Activated CD4-positive, alpha-beta T cell treated with anti-CD3 and anti-CD28 coated beads for 36 hours (primary cell): Measurements from ENCODE around the gene DGUOK. TPM values are rescaled to one million over a fixed set of nuclear protein-coding genes. Genes with fewer than 3 reads are reported as not detected.

Experiments used
- ATAC-seq: fragments of 200-7000 bp; cut with Tn5 transposase; one replicate; pipeline ENCODE4 v1.10.0; 2021; ENCODE audit warnings: mild to moderate bottlenecking, moderate library complexity
- CTCF ChIA-PET: fragments of 350-600 bp; sonication (Branson Sonifier 250); formaldehyde crosslinking; loops from one replicate; lab custom pipeline; 2021; ENCODE audit warnings: antibody characterized with exemption; lab: Charles Lee
- POLR2A ChIA-PET: fragments of 350-600 bp; sonication (Branson Sonifier 250); formaldehyde crosslinking; loops from one replicate; lab custom pipeline; 2021; ENCODE audit warnings: antibody characterized with exemption, inconsistent platforms; lab: Charles Lee
- DNase-seq: peaks from one replicate; pipeline ENCODE4 v3.0.0-alpha.2; 2020
- H3K27ac Mint-ChIP-seq: one replicate; pipeline ENCODE4 v1.8.0; 2021; ENCODE audit warnings: mixed read lengths
- H3K27me3 Mint-ChIP-seq: one replicate; pipeline ENCODE4 v1.8.0; 2021; ENCODE audit warnings: mixed read lengths
- H3K36me3 Mint-ChIP-seq: one replicate; pipeline ENCODE4 v1.8.0; 2021; ENCODE audit warnings: low read depth, mixed read lengths
- H3K4me1 Mint-ChIP-seq: one replicate; pipeline ENCODE4 v1.8.0; 2021; ENCODE audit warnings: mixed read lengths
- H3K4me3 Mint-ChIP-seq: one replicate; pipeline ENCODE4 v1.8.0; 2021; ENCODE audit warnings: mild to moderate bottlenecking, moderate library complexity, mixed read lengths
- H3K9me3 Mint-ChIP-seq: one replicate; pipeline ENCODE4 v1.8.0; 2021; ENCODE audit warnings: low read depth, mixed read lengths
- intact Hi-C, 2 experiments: fragments of 100-400 bp; cut with DNase I in 1 of 2; cut with micrococcal nuclease in 1 of 2; formaldehyde crosslinking; loops; one replicate each; pipeline versions ENCODE4 v1.14.2 to v1.15.1; 2022 to 2024; cut with DNase I, micrococcal nuclease
- total RNA-seq, 2 experiments: library from RNA; stranded (reverse); gene quantifications; one replicate each; pipeline ENCODE4 v1.2.3, GENCODE V29; 2021

The DGUOK gene
- total RNA-seq, 2 experiments from 2014 or later = 97.6 to 119 TPM

DNA sequence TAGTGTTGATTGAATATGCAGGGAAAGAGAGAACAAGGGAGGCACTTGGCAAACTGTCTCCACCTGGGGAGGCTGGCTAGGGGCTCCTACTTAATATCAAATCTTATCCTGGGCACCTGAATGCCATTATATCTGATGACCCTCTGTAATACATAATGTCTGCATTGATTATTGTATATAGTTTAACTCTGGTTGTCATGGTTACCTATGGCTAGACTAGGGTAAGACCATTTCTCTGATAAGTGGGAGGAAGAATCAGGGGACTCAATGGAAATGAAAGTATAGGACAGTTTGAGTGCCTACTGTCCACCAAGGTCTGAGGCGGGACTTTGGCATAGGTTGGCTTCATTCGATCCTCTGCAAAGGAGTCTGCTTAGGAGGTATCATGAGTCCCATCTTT, 50.8 kb downstream of the DGUOK start:
- Mint-ChIP-seq H3K36me3 (no peaks in the 10 kb centered on the region), H3K4me3 (no peak overlapping the region), H3K9me3 (no peaks in the 10 kb centered on the region), H3K27ac (peak overlapping the region; percentile 62), H3K27me3 (no peaks in the 10 kb centered on the region), H3K4me1 (peaks cover 75% of the 10 kb centered on the region)
- intact Hi-C loops = no loop called here
- DNase-seq (no peak), ATAC-seq (no peak)
- ChIA-PET POLR2A (no interaction called here), CTCF (no interaction called here)

DNA sequence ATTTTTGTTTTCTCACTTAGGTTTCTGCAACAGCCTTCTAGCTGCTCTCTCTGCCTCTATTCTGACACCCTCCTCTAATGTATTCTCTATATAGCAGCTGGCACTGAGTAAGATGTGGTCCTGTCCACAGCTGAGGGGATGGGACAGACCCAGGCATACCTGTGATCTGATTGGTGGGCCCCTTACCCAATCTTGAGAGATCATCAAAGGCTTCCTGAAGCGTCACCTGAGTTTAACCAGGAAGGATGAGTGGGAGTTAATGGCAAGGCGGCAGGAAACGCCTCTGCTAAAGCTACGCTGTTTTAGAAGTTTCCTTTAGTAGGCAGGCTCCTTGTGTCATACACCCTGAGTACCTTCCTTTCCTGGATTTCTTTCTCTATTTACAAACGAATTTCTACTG, 52.3 kb downstream of the DGUOK start:
- CTCF ChIA-PET = interaction anchor here (0.8 to 1.8 kb wide), 7 partner anchors 8 to 155 kb away, joined by 3 to 8 read pairs (median 4); partner anchors contain the start of gene STAMBP
- Mint-ChIP-seq H3K36me3 (peaks cover 4% of the 10 kb centered on the region), H3K4me3 (peak overlapping the region; percentile 68), H3K27me3 (no peaks in the 10 kb centered on the region), H3K27ac (peak overlapping the region; percentile 91), H3K9me3 (no peaks in the 10 kb centered on the region), H3K4me1 (peaks cover 80% of the 10 kb centered on the region)
- POLR2A ChIA-PET = interaction anchor here (0.7 to 1.2 kb wide), 2 partner anchors 9 to 15 kb away, joined by 4 to 5 read pairs; no protein-coding TSS in a partner anchor
- intact Hi-C loops = loop anchor here (1.0 to 2.0 kb wide), 5 partner anchors 8 to 46 kb away; no protein-coding TSS in a partner anchor
- DNase-seq (peak; percentile 84), ATAC-seq (peak; percentile 92)

DNA sequence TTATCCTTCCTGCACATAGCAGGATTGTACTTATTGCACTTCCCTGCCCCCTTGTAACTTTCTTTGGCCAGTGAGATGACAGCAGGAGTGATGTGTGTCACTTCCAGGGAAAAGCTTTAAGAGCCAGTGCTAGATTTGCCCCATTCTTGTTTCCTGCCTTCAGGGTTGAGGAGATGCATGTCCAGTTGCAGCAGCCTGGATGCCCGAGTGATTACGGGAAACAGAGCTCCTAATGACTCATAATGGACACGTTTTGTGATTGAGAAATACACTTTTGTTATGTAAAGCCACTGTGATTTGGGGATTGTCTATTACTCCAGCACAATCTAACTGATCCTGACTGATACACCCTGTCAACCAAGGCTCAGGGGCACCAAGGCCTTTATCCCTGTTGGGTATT, 53.0 kb downstream of the DGUOK start:
- CTCF ChIA-PET = interaction anchor here (0.6 to 1.8 kb wide), 8 partner anchors 9 to 156 kb away, joined by 3 to 6 read pairs (median 4); no protein-coding TSS in a partner anchor
- DNase-seq = no peak
- ATAC-seq = peak; percentile 8

DNA sequence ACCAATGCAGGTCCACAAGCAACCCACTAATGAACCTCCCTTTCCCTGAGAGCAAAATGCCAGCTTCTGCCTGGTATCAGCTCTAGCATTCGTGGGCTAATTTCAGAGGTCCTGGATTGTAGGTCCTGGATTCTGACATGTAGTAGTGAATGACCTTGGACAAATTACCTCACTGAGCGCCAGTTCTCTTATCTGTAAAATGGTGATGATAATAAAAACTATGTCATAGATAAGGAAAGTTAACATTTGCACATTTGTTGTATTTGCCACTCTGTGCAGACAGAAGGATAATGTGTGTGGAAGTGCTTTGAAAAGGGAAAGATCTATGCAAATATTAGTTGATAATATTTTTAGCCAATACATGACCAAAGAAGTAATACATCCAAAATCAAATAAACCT, 53.9 kb downstream of the DGUOK start:
- DNase-seq (no peak), ATAC-seq (no peak)
- ChIA-PET POLR2A (interaction anchor here (0.5 kb wide), 1 partner anchor 139 kb away, joined by 3 read pairs; no protein-coding TSS in a partner anchor), CTCF (interaction anchor here (0.6 to 1.8 kb wide), 6 partner anchors 8 to 286 kb away, joined by 3 to 6 read pairs (median 4); no protein-coding TSS in a partner anchor)
- intact Hi-C loops = loop anchor here in 1 of 2 experiments (10.0 kb wide), 1 partner anchor 126 kb away; no protein-coding TSS in a partner anchor
- peak overlapping the region; percentile 68 for H3K4me3 Mint-ChIP-seq
- no peaks in the 10 kb centered on the region for H3K9me3 Mint-ChIP-seq
- H3K27ac Mint-ChIP-seq = peak overlapping the region; percentile 70
- H3K27me3 Mint-ChIP-seq = no peaks in the 10 kb centered on the region
- H3K4me1 Mint-ChIP-seq = peaks cover 74% of the 10 kb centered on the region
- H3K36me3 Mint-ChIP-seq = peaks cover 4% of the 10 kb centered on the region

More for the DNA sequence above, 53.0 kb downstream of the DGUOK start:
- POLR2A ChIA-PET = interaction anchor here (0.7 to 1.2 kb wide), 2 partner anchors 9 to 16 kb away, joined by 4 to 5 read pairs; no protein-coding TSS in a partner anchor
- Mint-ChIP-seq H3K36me3 (peaks cover 4% of the 10 kb centered on the region), H3K4me1 (peaks cover 80% of the 10 kb centered on the region), H3K4me3 (peak overlapping the region; percentile 68), H3K27ac (peak overlapping the region; percentile 91), H3K27me3 (no peaks in the 10 kb centered on the region), H3K9me3 (no peaks in the 10 kb centered on the region)
- intact Hi-C loops = loop anchor here (1.0 to 10.0 kb wide), 6 partner anchors 8 to 125 kb away; no protein-coding TSS in a partner anchor

DNA sequence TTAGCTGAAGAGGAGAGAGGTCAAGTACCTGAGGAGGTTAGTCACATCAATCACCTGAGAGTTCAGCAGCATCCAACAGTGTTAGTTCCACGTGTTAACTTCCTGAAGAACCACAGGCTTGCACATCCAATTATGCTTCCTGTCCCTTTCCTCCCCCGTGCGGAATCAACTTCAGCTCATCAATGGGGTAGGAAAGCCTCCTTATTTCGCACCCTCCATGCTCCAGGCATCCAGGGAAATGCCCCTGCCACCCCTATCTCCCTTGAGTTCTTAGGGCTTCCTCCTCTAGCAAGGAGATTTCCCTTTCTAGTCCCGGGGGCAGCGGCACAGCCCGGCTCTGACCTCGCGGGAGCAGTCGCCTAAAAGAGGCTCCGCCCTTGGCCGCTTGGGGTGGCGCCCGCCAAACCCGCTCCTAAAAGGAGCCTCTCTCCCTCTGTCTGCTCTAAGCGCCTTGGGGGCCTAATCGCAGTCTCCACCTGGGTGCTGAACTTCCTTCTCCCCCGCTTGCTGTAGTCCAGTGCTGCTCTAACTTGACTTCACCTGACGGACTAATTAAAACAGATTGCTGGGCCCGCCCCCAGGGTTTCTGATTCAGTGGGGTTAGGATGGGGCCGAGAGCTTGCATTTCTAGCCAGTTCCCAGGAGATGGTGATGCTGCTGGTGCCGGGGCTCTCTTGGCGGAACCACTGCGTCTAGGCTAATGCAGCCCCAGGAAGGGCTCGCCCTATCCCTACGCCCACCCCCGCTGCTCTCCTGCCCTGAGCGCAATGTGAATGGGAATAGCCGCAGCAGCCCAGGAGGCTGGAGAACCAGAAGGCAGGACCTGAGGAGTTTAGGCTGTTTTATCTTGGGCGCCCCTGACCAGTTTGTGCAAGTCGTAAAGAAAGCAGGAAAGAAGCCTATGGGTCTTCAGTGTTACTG, 54.7 kb downstream of the DGUOK start:
- ChIA-PET POLR2A (interaction anchor here (0.5 to 0.7 kb wide), 3 partner anchors 95 to 1659 kb away, joined by 3 to 7 read pairs (median 3); no protein-coding TSS in a partner anchor), CTCF (interaction anchor here (0.6 to 1.4 kb wide), 6 partner anchors 9 to 146 kb away, joined by 3 to 4 read pairs (median 3); no protein-coding TSS in a partner anchor)
- Mint-ChIP-seq H3K27ac (peak overlapping the region; percentile 70), H3K36me3 (peaks cover 9% of the 10 kb centered on the region), H3K4me3 (peak overlapping the region; percentile 68), H3K9me3 (no peaks in the 10 kb centered on the region), H3K4me1 (peaks cover 73% of the 10 kb centered on the region), H3K27me3 (no peaks in the 10 kb centered on the region)
- DNase-seq (peak; percentile 72), ATAC-seq (peak; percentile 13)
- intact Hi-C loops = loop anchor here in 1 of 2 experiments (10.0 kb wide), 1 partner anchor 127 kb away; no protein-coding TSS in a partner anchor

DNA sequence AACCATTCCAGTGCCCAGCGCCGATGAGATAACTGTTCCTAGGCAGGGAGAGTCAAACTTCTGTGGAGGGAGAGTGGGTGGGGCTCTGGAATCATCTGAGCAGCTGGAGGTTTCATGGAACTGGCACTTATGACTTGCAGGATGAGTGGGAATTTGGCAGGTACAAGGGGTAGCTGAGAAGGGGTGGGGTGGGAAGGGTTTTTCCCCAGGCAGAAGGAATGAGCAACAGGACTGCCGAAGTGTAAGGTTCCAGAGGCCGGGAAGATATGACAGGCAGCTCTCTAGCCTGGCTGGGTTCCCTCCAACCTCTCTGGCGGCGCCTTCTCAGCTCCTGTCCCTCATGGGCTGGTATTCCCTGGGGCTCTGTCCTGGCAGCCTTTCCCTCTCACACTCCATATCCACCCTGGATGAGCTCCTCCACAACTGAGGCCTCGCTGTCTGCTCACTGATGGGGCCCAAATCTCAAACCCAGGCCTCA, 55.5 kb downstream of the DGUOK start:
- H3K27ac Mint-ChIP-seq = no peak overlapping the region
- DNase-seq (no peak), ATAC-seq (no peak)
- H3K4me3 Mint-ChIP-seq = no peak overlapping the region
- CTCF ChIA-PET = interaction anchor here (1.4 kb wide), 1 partner anchor 74 kb away, joined by 3 read pairs; no protein-coding TSS in a partner anchor
- peaks cover 73% of the 10 kb centered on the region for H3K4me1 Mint-ChIP-seq
- intact Hi-C loops = loop anchor here in 1 of 2 experiments (10.0 kb wide), 1 partner anchor 127 kb away; no protein-coding TSS in a partner anchor
- H3K9me3 Mint-ChIP-seq = no peaks in the 10 kb centered on the region
- H3K27me3 Mint-ChIP-seq = no peaks in the 10 kb centered on the region
- POLR2A ChIA-PET = interaction anchor here (0.6 kb wide), 1 partner anchor 96 kb away, joined by 7 read pairs; no protein-coding TSS in a partner anchor
- H3K36me3 Mint-ChIP-seq = peaks cover 15% of the 10 kb centered on the region

DNA sequence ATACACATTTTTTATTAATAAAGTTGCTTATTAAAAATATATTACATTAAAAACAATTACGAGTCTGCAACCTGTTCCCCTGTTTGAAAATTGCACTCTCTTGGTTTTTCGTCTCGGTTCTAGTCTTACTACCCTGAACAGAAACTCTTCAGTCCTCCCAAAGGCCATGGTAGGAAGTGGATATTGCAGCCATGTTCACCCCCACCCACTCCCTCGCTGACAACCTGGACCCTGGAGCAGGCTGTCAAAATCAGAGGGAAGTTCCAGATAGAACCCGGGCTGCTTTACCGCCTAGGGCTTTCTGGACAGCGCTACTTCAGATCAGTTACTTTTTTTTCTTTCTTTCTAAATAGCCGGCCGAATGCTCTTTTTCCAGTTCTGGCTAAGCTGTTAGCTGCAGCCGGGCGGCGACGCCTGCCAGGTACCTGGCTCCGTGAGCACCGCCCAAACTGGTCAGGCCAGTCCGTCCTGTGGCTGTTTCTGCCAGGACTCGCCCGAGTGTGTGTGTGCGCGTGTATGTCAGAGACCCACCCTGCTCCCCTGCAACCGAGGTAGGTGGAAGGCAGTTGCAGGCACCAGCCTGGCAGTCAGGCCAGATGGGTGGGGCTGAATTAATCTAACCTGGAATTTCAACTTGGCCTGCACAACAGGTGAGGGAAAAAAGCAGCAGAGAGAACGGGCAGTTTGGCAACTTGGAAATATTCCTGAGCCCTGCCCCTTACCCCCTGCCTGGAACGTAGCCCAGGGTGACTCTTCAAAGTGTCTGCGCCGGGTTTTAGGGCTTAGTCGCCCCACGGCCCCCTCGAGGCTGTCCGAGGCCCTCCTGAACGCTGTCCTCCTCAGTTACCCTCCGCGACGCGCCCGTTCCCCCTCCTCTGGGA, 56.9 kb downstream of the DGUOK start:
- Mint-ChIP-seq H3K9me3 (no peaks in the 10 kb centered on the region), H3K4me3 (peak overlapping the region; percentile 77), H3K4me1 (peaks cover 72% of the 10 kb centered on the region), H3K27me3 (no peaks in the 10 kb centered on the region), H3K36me3 (peaks cover 26% of the 10 kb centered on the region), H3K27ac (peak overlapping the region; percentile 86)
- ATAC-seq (no peak), DNase-seq (peak; percentile 51)
- POLR2A ChIA-PET = no interaction called here
- intact Hi-C loops = loop anchor here (1.0 to 10.0 kb wide), 5 partner anchors 21 to 247 kb away; partner anchors contain the start of genes BOLA3 (in 1 of the 2), MTHFD2 (in 1 of the 2) and TPRKB (in 1 of the 2)
- CTCF ChIA-PET = interaction anchor here (1.4 kb wide), 1 partner anchor 76 kb away, joined by 3 read pairs; no protein-coding TSS in a partner anchor

DNA sequence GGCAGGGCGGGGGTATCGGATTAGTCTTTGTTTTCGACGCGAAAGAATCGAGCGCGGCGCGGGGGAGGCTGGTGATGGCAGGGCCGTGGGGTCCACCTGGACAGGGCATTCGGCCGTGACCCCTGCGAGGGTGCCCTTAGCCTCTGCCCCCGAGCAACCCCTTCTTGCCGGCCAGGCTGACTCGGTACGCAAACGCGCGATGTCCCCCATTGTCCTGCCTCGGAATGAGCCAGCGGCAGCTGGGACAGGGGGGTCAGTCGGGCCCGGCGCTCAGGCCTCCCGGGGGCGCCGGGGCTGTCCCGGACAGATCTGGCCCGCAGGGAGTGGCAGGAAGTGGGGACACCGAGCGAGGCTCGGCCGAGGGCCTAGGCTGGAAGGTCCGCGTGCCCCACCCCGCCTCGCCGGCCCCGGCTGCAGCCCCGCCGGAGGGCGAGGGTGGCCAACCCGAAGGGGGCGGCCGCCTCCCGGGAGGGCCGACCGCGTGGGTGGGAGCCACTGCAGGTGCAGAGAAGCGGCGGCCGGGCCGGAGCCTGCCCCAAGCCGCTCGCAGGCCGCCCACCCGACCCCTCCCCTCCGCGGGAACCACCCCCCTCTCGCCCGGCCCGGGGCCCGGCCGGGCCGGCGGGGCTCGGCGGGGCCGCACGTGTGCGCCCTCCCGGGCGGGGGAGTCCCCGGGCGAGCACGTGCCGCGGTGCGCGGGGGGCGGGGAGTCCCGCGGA, 57.7 kb downstream of the DGUOK start, which contains the start of gene TET3:
Gene TET3, plus strand, starts transcription at position 708 of the 719 bp plus-strand sequence. CDS start 1,494 bp downstream, outside the sequence.
- peaks cover 71% of the 10 kb centered on the region for H3K4me1 Mint-ChIP-seq
- H3K36me3 Mint-ChIP-seq = peaks cover 32% of the 10 kb centered on the region
- ATAC-seq (peak; percentile 19), DNase-seq (peak; percentile 47)
- peak within 1 kb of the TSS; percentile 87 for H3K4me3 Mint-ChIP-seq
- H3K27me3 Mint-ChIP-seq = no peaks in the 10 kb centered on the region
- peak within 1 kb of the TSS; percentile 86 for H3K27ac Mint-ChIP-seq
- POLR2A ChIA-PET = no interaction called here
- no peaks in the 10 kb centered on the region for H3K9me3 Mint-ChIP-seq
- CTCF ChIA-PET = no interaction called here
- intact Hi-C loops = loop anchor here (1.0 to 10.0 kb wide), 5 partner anchors 22 to 248 kb away; partner anchors contain the start of genes BOLA3 (in 1 of the 2), MTHFD2 (in 1 of the 2) and TPRKB (in 1 of the 2)

DNA sequence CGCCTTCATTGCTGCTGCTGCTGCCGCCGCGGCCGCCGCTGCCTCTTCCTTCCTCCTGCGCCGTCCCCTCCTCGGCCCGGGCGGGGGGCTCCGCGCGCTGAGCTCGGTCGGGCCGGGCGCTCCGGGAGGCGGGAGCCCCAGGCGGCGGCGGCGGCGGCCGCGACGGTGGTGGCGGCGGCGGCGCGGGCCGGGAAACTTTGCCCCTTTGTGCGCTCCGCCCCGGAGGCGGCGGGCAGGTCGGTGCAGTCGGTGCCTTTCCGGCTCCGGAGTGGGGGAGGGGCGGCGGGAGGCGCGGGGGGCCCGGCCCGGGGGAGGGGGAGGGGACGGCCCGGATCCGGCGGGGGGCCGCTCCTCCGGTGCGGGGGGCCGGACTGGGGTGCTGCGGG, 58.2 kb downstream of the DGUOK start:
- Mint-ChIP-seq H3K9me3 (no peaks in the 10 kb centered on the region), H3K27me3 (no peaks in the 10 kb centered on the region), H3K4me3 (no peak overlapping the region), H3K27ac (no peak overlapping the region), H3K36me3 (peaks cover 38% of the 10 kb centered on the region), H3K4me1 (peaks cover 71% of the 10 kb centered on the region)
- ChIA-PET POLR2A (interaction anchor here (0.6 kb wide), 1 partner anchor 156 kb away, joined by 3 read pairs; the partner anchor contains the start of gene STAMBP), CTCF (interaction anchor here (2.9 kb wide), 1 partner anchor 46 kb away, joined by 10 read pairs; no protein-coding TSS in a partner anchor)
- intact Hi-C loops = loop anchor here (1.0 to 10.0 kb wide), 9 partner anchors 17 to 248 kb away; partner anchors contain the start of genes BOLA3 (in 2 of the 2), MTHFD2 (in 1 of the 2) and TPRKB (in 1 of the 2)
- DNase-seq = peak; percentile 80
- peak; percentile 4 for ATAC-seq
